CD4-positive, alpha-beta T cell treated with Interleukin-2 at 100 ng/mL for 4 hours (primary cell): ENCODE results near the gene TMX4.
"Not testable (repeated sequence)": the region's sequence is repeated elsewhere in the genome, so short reads cannot be mapped to it uniquely, and the experiment has no call there.

Experiments
- DNase-seq: peaks from one replicate; pipeline ENCODE4 v3.0.0-alpha.2; 2020; ENCODE audit warnings: low spot score

The TMX4 gene

GRCh38 chr20:7967199-7967844 is 52.2 kb downstream of the TMX4 start:
- no peak for DNase-seq

GRCh38 chr20:7966176-7966575 is 53.4 kb downstream of the TMX4 start:
- no peak for DNase-seq

- no peak for DNase-seq
Measured at GRCh38 chr20:7959484-7959883, 60.1 kb downstream of the TMX4 start.

- not testable (repeated sequence) for DNase-seq
Measured at GRCh38 chr20:7956561-7956960, 63.0 kb downstream of the TMX4 start.

- DNase-seq = no peak
Measured at GRCh38 chr20:7950387-7950786, 69.2 kb downstream of the TMX4 start.

GRCh38 chr20:7943891-7944290 is 75.7 kb downstream of the TMX4 start:
- DNase-seq = no peak

- DNase-seq = no peak
Measured at GRCh38 chr20:7940341-7940740, 79.2 kb downstream of the TMX4 start, which contains the start of gene HAO1. Gene HAO1 (minus strand): TSS chr20:7940458. CDS start chr20:7940422, 36 bp downstream.

- no peak for DNase-seq
Measured at GRCh38 chr20:7939663-7940062, 79.9 kb downstream of the TMX4 start.

GRCh38 chr20:7938058-7938457 is 81.5 kb downstream of the TMX4 start:
- DNase-seq = no peak

GRCh38 chr20:7937328-7937727 is 82.2 kb downstream of the TMX4 start:
- DNase-seq = no peak

GRCh38 chr20:7935027-7935551 is 84.5 kb downstream of the TMX4 start:
- DNase-seq = no peak

- DNase-seq = no peak
Measured at GRCh38 chr20:7933346-7933745, 86.2 kb downstream of the TMX4 start.

GRCh38 chr20:7930343-7930742 is 89.2 kb downstream of the TMX4 start:
- DNase-seq = no peak
